Colonic mucosa (tissue), 4 donors: ENCODE results near the gene ELK1. TPM values are rescaled to one million over a fixed set of nuclear protein-coding genes. Genes with fewer than 3 reads are reported as not detected.

Source experiments
- DNase-seq: peaks from one replicate; pipeline ENCODE4 v3.0.0-alpha.2; 2020
- H3K27ac ChIP-seq: fragments of 200-600 bp; one replicate; pipeline ENCODE4 v1.8.0; 2021
- H3K27me3 ChIP-seq: fragments of 200-600 bp; one replicate; pipeline ENCODE4 v1.8.0; 2021
- H3K36me3 ChIP-seq: fragments of 200-600 bp; one replicate; pipeline ENCODE4 v1.8.0; 2021
- H3K4me1 ChIP-seq: fragments of 200-600 bp; one replicate; pipeline ENCODE4 v1.8.0; 2021; ENCODE audit warnings: mild to moderate bottlenecking
- H3K4me3 ChIP-seq: fragments of 200-600 bp; one replicate; pipeline ENCODE4 v1.8.0; 2021
- H3K9ac ChIP-seq, 2 donors: one replicate each; pipeline ENCODE4 v1.7.0; 2013; ENCODE audit warnings: control low read depth in 2 of 2, low read depth in 2 of 2, low read length in 2 of 2
- H3K9me3 ChIP-seq: fragments of 200-600 bp; one replicate; pipeline ENCODE4 v1.8.0; 2021
- intact Hi-C: fragments of 100-400 bp; cut with DNase I; formaldehyde crosslinking; loops from one replicate; pipeline ENCODE4 v1.14.1; 2022
- total RNA-seq, 2 donors: library from RNA; stranded (reverse); fragmentation: NEBNext Ultra II Directional in 1 of 2; extraction: Animal tissue kit (Norgen Biotek cat#: 25700) in 1 of 2; gene quantifications; one replicate each; pipeline ENCODE4 v1.2.1, GENCODE V29; 2021
- TF ChIP-seq, protein P1 (sequence below): fragments of 200-600 bp; IDR thresholded peaks from one replicate; pipeline ENCODE4 v1.8.0; 2022; ENCODE audit warnings: antibody characterized with exemption, mild to moderate bottlenecking
- donor health status: healthy.
- donor health status: DM: no; HTN: no; CAD: no.
- donor health status: DM: no; HTN: no; CAD: no.

The ELK1 gene
- total RNA-seq, 2 donors from 2014 or later = 26.7 to 31.0 TPM

DNA sequence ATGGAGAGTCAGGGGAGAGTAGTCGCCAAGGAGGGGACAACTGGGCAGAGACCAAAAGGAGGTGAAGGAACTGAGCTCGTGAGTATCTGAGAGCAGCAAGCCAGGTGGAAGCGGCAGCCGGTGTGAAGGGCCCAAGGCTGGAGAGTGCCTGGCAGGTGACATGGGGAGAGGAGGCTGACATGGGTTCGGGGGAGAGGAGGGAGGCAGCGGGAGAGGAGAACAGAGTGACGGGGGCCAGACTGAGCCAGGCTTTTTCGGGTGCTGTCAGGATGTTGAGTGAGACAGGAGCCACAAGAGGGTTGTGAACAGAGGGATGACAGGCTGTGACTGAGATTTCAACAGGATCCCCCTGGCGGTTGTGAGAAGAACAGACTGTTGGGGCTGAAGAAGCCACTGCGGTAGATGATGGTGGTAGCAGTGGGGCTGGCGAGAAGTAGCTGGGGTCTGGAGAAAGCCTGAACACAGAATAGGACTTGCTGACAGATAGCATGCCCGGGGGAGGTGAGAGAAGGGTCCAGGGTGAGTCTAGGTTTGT is 5.7 kb downstream of the ELK1 start:
- Histone ChIP-seq H3K36me3 (no peaks in the 10 kb centered on the region), H3K9ac (no peak overlapping the region), H3K27me3 (no peaks in the 10 kb centered on the region), H3K27ac (no peak overlapping the region), H3K4me3 (no peak overlapping the region), H3K4me1 (no peaks in the 10 kb centered on the region), H3K9me3 (no peaks in the 10 kb centered on the region)
- intact Hi-C loops = loop anchor here (5.0 kb wide), 1 partner anchor 102 kb away; no protein-coding TSS in a partner anchor
- DNase-seq = no peak
- TF ChIP-seq, protein P1, sequence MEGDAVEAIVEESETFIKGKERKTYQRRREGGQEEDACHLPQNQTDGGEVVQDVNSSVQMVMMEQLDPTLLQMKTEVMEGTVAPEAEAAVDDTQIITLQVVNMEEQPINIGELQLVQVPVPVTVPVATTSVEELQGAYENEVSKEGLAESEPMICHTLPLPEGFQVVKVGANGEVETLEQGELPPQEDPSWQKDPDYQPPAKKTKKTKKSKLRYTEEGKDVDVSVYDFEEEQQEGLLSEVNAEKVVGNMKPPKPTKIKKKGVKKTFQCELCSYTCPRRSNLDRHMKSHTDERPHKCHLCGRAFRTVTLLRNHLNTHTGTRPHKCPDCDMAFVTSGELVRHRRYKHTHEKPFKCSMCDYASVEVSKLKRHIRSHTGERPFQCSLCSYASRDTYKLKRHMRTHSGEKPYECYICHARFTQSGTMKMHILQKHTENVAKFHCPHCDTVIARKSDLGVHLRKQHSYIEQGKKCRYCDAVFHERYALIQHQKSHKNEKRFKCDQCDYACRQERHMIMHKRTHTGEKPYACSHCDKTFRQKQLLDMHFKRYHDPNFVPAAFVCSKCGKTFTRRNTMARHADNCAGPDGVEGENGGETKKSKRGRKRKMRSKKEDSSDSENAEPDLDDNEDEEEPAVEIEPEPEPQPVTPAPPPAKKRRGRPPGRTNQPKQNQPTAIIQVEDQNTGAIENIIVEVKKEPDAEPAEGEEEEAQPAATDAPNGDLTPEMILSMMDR = peak; percentile 24

DNA sequence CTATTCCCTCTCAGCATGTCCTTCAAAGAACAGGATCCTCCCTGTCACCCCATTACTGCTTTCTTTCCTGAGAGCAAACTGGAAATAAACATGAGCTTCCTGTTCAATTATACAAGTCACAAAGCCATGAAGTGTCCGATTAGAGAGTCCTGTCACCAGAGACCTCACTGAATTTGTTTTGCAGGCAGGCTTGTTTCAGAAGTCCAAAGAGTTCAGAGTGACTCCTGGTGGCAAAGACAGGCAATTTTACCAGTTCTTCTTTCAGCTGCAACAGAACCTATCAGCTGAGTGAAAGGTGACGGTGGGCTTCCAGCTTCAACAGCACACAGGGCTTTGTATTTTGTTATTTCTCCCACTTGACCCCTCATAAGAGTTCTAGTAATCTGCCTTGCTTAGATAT is 6.4 kb downstream of the ELK1 start:
- Histone ChIP-seq H3K36me3 (no peaks in the 10 kb centered on the region), H3K9me3 (no peaks in the 10 kb centered on the region), H3K9ac (no peak overlapping the region), H3K4me3 (no peak overlapping the region), H3K27me3 (no peaks in the 10 kb centered on the region), H3K4me1 (no peaks in the 10 kb centered on the region), H3K27ac (no peak overlapping the region)
- no peak for DNase-seq
- intact Hi-C loops = loop anchor here (5.0 kb wide), 1 partner anchor 102 kb away; no protein-coding TSS in a partner anchor
- TF ChIP-seq, protein P1 = peak; percentile 13

DNA sequence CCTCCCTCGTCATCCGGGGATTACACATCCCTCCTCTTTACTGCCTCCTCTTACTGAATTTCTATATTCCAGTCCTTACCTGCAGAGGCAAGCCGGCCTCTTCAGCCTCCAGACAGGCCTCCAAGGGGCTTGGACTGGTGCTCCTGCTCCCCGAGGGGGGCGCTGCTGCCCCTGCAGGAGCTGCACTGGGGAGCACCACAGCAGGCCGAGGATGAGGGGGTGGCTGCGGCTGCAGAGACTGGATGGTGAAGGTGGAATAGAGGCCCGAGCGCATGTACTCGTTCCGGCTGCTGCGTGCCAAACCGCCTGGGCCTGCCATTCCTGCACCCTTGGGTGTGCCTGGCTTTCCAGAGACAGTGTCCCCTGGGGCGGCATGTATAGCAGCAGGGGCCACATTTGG is 11.5 kb downstream of the ELK1 start:
- H3K27ac ChIP-seq = no peak overlapping the region
- intact Hi-C loops = no loop called here
- DNase-seq = no peak
- H3K4me3 ChIP-seq = no peak overlapping the region
- no peaks in the 10 kb centered on the region for H3K9me3 ChIP-seq
- H3K27me3 ChIP-seq = no peaks in the 10 kb centered on the region
- no peaks in the 10 kb centered on the region for H3K4me1 ChIP-seq
- no peaks in the 10 kb centered on the region for H3K36me3 ChIP-seq
- TF ChIP-seq, protein P1 = no peak
- H3K9ac ChIP-seq = no peak overlapping the region

DNA sequence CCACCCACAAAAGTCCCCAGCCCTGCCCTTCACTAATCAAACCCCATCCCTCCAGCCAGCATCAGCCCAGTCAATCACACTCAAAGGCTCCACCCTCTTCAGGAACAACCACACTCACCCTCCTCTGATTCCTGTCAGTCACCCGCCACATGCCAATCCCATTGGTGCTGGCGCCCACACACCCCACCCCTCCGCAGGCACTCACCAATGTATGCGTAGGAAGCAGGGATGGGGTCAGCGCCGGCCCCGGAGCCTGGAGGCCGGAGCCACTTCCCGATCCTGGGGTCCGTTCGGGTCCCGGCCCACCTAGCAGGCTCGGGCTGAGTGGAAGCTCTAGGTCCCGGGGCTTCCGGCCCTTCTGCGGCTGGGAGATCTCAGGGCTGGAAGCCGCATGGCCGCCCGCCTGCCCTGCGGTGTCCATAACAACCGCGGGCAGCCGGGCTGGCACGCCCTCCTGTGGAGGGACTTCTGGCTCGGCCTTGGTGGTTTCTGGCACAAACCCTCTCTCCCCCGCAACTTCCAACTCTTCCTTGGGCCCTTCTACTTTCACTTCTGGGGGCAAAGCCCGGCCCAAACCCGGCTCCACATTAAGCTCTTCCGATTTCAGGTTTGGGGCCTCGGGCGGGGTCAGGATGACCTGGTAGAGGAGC is 12.7 kb downstream of the ELK1 start:
- no peaks in the 10 kb centered on the region for H3K9me3 ChIP-seq
- H3K4me3 ChIP-seq = no peak overlapping the region
- peak; percentile 53 for DNase-seq
- intact Hi-C loops = no loop called here
- H3K27ac ChIP-seq = no peak overlapping the region
- no peaks in the 10 kb centered on the region for H3K27me3 ChIP-seq
- TF ChIP-seq, protein P1 = no peak
- no peaks in the 10 kb centered on the region for H3K36me3 ChIP-seq
- H3K4me1 ChIP-seq = no peaks in the 10 kb centered on the region
- no peak overlapping the region for H3K9ac ChIP-seq

DNA sequence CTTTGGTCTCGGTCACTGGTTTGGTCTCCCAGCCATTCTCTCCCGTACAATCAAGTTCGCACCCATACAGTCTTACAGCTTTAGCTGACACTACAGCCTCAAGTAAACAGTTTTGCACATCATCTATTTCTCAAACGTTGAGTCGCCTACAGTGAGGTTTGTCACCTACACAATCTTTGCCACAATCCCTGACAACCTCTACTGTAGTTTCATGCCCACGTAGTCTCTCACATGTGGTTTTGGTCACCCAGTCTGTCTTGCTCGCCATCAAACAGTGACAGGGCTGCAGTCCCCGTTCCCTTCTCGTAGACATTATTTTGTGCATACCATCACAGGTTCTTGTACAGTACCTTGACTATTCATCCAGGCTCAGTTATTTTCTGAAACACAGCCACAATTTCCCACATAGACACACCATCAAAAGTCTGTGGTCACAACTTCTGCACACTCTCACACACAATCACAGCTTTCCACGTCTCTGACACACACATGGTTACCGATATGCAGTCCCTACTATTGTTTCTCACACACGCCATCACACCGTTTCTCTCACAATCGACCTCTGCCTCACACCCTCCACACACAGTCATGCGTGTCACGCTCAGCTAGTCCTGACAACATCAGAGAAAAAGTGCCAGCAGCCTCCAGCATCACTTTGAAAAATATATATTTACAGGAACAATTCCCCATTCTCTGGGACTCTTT is 15.3 kb downstream of the ELK1 start:
- H3K27ac ChIP-seq = no peak overlapping the region
- no peak overlapping the region for H3K4me3 ChIP-seq
- H3K36me3 ChIP-seq = no peaks in the 10 kb centered on the region
- no peaks in the 10 kb centered on the region for H3K27me3 ChIP-seq
- TF ChIP-seq, protein P1 = no peak
- intact Hi-C loops = no loop called here
- DNase-seq = no peak
- no peaks in the 10 kb centered on the region for H3K9me3 ChIP-seq
- H3K9ac ChIP-seq = no peak overlapping the region
- no peaks in the 10 kb centered on the region for H3K4me1 ChIP-seq
